ENCODE measurements around the gene HIC1.

HIC1 gene

DNA sequence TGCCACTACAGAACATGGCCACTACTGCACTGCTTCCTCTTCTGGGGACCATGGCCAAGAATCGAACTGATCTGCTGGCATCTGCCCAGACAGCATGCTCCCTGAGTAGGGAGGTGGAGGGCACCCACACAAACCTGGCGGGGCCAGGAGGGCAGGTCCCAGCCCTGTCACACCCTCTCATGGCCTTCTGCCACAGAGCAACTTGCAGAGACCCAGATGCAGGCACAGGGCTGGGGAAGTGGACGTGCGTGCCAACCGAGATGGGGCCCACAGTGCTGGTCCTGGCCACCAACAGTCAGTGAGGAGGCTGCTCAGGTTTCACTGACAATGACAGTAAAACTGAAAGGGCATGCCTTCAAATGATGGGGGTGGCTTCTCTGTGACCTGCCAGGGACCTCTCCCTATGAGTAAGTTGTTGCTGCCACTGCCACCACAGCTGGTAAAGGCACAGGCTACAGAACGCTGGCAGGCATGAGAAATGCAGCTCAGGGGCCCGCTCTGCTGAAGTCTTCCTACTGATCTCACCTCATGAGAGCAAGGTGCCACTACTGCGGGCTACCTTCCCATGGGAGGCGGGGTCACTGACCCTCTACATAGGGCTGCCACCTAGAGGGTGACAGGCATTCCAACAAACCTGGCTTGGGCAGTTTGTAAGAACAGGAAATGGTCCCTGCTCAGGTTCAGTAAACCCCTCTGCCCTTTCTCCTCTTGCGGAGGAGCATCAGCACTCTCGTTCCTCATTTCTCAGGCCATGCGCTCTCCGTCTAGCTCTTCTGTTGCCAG lies 15.5 kb downstream of the HIC1 start:
- TF ChIP-seq, protein P1, sequence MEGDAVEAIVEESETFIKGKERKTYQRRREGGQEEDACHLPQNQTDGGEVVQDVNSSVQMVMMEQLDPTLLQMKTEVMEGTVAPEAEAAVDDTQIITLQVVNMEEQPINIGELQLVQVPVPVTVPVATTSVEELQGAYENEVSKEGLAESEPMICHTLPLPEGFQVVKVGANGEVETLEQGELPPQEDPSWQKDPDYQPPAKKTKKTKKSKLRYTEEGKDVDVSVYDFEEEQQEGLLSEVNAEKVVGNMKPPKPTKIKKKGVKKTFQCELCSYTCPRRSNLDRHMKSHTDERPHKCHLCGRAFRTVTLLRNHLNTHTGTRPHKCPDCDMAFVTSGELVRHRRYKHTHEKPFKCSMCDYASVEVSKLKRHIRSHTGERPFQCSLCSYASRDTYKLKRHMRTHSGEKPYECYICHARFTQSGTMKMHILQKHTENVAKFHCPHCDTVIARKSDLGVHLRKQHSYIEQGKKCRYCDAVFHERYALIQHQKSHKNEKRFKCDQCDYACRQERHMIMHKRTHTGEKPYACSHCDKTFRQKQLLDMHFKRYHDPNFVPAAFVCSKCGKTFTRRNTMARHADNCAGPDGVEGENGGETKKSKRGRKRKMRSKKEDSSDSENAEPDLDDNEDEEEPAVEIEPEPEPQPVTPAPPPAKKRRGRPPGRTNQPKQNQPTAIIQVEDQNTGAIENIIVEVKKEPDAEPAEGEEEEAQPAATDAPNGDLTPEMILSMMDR (IDR thresholded peaks at IDR 0.05; ENCODE audit: low read depth, low read length): no peak
- DNase-seq (ENCODE audit: extremely low read depth, low read depth): no peak

DNA sequence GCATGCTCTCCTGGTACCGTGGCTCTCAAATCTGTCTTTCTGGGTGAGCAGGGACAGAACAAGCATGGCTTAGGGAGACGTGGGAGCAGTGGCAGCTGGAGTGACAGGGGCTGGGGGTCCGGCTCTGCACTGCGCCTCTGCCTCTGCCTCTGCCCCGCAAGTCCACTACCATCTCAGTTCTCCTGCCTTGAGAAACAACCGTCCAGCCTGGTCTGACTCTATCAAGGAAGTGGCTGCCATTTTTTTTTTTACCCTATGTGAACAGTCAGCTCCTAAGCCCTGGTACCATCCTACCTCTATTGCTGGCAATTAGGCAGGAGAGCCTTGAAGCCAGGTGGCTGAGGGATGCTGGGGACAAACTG lies 16.1 kb downstream of the HIC1 start:
- TF ChIP-seq, protein P1 (IDR thresholded peaks at IDR 0.05; ENCODE audit: low read depth, low read length): no peak
- no peak for DNase-seq (ENCODE audit: extremely low read depth, low read depth)

DNA sequence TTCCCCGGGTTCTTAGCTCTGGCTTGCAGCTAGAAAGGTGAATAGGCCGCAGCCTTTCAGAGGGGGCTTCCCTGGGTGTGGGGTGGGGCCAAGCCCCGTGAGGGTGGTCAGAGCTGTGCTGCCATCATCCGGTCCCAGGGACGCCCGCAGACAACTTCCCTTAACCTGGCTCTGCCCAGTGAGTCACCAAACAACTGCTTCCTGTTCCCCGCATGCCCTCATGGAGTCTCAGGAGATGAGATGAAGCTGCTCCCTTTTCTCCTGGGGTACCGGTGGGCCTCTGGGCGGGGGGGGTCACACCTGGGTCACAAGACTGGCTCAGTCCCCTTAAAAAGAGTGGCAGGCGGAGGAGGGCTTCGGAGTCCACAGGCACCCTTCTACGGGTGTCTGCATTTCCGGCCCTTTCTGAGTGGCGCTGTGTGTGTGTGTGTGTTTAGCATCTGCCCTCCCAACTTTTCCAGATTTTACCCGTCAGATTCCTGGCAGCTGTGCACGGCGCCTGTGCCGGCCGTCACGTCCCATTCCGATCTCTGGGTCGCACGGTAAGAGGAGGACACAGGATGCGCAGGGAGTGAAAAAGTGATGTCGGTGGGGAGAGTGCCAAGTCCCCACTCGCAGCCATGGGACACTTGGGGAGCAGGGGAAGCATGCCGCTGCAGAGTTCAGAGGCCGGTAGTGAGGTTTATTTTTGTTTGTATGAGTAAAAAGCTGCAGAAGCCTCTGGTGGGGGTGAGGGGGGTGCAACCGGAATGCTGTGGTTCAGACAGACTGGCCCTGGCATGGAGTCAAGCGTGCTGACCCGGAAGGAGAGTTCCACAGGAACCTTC lies 16.8 kb downstream of the HIC1 start:
- TF ChIP-seq, protein P1 (IDR thresholded peaks at IDR 0.05; ENCODE audit: low read depth, low read length): no peak
- no peak for DNase-seq (ENCODE audit: extremely low read depth, low read depth)

DNA sequence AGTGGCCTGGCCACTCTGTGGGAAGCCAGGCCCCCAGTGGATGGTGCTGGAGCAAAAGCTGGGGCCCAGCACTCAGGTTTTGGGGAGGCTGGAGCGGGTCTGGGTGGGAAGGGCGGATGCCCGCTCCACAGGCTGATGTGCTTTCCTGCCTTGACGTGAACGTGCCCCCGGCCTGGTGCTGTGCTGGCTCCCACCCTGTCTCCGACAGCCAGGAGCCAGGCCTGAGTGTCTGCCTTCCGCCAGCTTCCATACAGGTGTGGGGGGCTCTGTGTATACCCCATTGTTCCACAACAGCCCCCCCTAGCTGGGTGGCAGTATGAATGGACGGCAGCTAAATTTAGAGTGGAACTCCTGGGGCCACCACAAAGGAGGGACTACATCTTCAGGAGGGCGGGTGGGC lies 20.0 kb downstream of the HIC1 start:
- DNase-seq (ENCODE audit: extremely low read depth, low read depth): no peak
- TF ChIP-seq, protein P1 (IDR thresholded peaks at IDR 0.05; ENCODE audit: low read depth, low read length): no peak

DNA sequence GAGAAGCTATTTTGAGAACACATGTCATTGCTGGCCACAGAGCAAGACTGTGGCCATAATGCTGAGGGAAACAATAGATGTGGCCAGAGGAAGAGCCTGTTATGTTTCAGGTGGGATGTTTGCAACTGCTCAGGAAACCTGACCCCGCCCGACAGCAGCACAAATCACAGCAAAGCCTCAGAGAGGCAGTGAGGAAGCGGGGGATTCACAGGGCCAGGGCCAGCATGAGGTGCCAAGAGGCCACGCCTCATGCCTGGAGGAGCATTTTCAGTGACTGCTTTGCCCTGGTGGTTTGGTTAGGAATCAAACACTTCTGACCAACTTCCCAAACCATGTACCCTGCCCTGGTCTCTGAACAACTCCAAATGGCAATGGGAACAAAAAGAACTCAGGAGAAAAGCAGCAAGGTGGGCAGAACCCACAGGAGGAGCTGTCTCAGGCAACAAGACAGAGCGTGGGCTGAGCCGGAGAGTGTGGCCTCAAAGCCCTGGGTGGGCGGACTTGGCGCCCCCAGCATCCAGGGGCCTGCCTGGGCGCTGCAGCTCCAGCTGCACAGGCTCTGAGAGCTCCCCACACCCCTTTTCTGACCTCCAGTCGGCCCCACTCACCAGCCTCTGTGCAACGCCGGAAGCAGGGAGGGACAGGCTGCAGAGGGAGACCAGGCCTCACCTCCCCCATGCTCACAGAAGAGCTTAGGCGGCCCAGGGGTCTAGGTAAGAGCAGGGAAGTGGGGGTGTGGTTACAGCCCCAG lies 20.6 kb downstream of the HIC1 start:
- no peak for DNase-seq (ENCODE audit: extremely low read depth, low read depth)
- TF ChIP-seq, protein P1 (IDR thresholded peaks at IDR 0.05; ENCODE audit: low read depth, low read length): peak; percentile 1

DNA sequence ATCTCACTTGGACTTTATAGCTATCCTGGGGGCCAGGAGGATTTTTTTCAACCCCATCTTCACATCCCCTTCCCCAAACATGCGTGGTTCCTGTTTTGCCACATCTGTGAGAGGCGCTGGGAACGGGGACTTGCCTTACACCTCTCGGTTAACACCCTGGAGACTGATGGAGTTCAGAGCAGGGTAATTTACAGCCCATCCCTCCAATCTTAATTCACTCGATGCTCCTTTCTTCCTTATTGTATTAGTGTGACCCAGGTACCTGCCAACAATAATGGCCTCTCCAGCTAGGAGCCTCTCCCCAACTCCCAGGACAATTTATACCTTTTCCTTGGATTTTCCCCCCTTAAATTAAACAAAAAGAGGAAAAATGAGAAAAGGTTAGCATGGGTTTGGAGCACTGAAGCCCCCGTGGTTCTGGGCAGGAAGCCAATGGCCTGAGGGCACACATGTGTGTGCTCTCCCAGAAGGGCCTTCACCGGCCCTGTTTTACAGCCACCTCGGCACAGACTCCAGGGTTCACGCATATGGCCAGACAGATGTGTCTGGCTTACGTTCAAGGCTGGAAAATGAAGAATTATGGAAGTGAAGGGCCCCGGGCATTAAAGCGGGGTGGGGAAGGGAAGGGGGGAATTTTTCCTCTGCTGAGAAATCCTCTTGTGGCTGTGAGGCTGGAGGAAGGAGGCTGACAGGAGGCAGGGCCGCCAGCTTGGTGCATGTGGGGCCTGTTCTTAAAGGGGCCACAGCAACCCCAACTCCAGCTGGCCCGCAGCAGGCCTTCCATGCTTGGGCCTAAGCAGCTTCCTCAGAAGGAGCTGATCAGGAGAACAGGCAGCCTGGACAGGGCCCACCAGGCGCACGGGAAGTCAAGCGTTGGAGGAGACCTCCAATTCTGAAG lies 21.4 kb downstream of the HIC1 start:
- TF ChIP-seq, protein P1 (IDR thresholded peaks at IDR 0.05; ENCODE audit: low read depth, low read length): no peak
- no peak for DNase-seq (ENCODE audit: extremely low read depth, low read depth)

Measured in AG09319 (cell line).